ENCODE data around the gene ADIPOR1.
"Not testable (repeated sequence)": the region's sequence is repeated elsewhere in the genome, so short reads cannot be mapped to it uniquely, and the experiment has no call there.

Gene ADIPOR1

GRCh38 chr1:202932476-202932875 is 25.6 kb downstream of the ADIPOR1 start:
- TF ChIP-seq CTCF (IDR thresholded peaks at IDR 0.05), result no peak
- H3K4me3 ChIP-seq (ENCODE audit: low read depth in 1 of 2, low read length in 1 of 2), result no peak overlapping the region
- H3K27me3 ChIP-seq, result peaks cover 19% of the 10 kb centered on the region
- H3K4me1 ChIP-seq (ENCODE audit: control insufficient read depth in 1 of 2, insufficient read depth in 1 of 2, low read depth in 1 of 2, low read length in 1 of 2), result peaks cover 0 to 3% of the 10 kb centered on the region in 2 experiments
- H3K9me3 ChIP-seq, result no peaks in the 10 kb centered on the region
- H3K36me3 ChIP-seq, result no peaks in the 10 kb centered on the region
- no peak overlapping the region for H3K27ac ChIP-seq

GRCh38 chr1:202926581-202927491 is 31.3 kb downstream of the ADIPOR1 start, which contains the start of gene KLHL12:
Gene KLHL12, minus strand, starts transcription at chr1:202927234. Its CDS starts 2,072 bp downstream, at chr1:202925162.
- peaks cover 16% of the 10 kb centered on the region for H3K27me3 ChIP-seq
- peak; percentile 64 for TF ChIP-seq CTCF (IDR thresholded peaks at IDR 0.05)
- H3K27ac ChIP-seq, result peak within 1 kb of the TSS; percentile 99
- peaks cover 11% of the 10 kb centered on the region for H3K36me3 ChIP-seq
- no peaks in the 10 kb centered on the region for H3K9me3 ChIP-seq
- H3K4me1 ChIP-seq (ENCODE audit: control insufficient read depth in 1 of 2, insufficient read depth in 1 of 2, low read depth in 1 of 2, low read length in 1 of 2), result peaks cover 7 to 11% of the 10 kb centered on the region in 2 experiments
- peak within 1 kb of the TSS; percentile 97 to 99 for H3K4me3 ChIP-seq (ENCODE audit: low read depth in 1 of 2, low read length in 1 of 2)

- H3K36me3 ChIP-seq, result peaks cover 23% of the 10 kb centered on the region
- H3K4me1 ChIP-seq (ENCODE audit: control insufficient read depth in 1 of 2, insufficient read depth in 1 of 2, low read depth in 1 of 2, low read length in 1 of 2), result peaks cover 7 to 11% of the 10 kb centered on the region in 2 experiments
- no peaks in the 10 kb centered on the region for H3K9me3 ChIP-seq
- no peak overlapping the region for H3K4me3 ChIP-seq (ENCODE audit: low read depth in 1 of 2, low read length in 1 of 2)
- H3K27me3 ChIP-seq, result no peaks in the 10 kb centered on the region
- H3K27ac ChIP-seq, result no peak overlapping the region
- TF ChIP-seq CTCF (IDR thresholded peaks at IDR 0.05), result no peak
Observed at GRCh38 chr1:202923533-202923932, 34.6 kb downstream of the ADIPOR1 start.

- Histone ChIP-seq H3K4me3 (ENCODE audit: low read depth in 1 of 2, low read length in 1 of 2) (no peak overlapping the region), H3K36me3 (peaks cover 57% of the 10 kb centered on the region), H3K27me3 (no peaks in the 10 kb centered on the region), H3K27ac (no peak overlapping the region), H3K4me1 (ENCODE audit: control insufficient read depth in 1 of 2, insufficient read depth in 1 of 2, low read depth in 1 of 2, low read length in 1 of 2) (no peaks in the 10 kb centered on the region), H3K9me3 (no peaks in the 10 kb centered on the region)
- no peak for TF ChIP-seq CTCF (IDR thresholded peaks at IDR 0.05)
Observed at GRCh38 chr1:202919615-202920014, 38.5 kb downstream of the ADIPOR1 start.

- H3K36me3 ChIP-seq, result peaks cover 91% of the 10 kb centered on the region
- no peak overlapping the region for H3K4me3 ChIP-seq (ENCODE audit: low read depth in 1 of 2, low read length in 1 of 2)
- no peaks in the 10 kb centered on the region for H3K27me3 ChIP-seq
- H3K9me3 ChIP-seq, result no peaks in the 10 kb centered on the region
- H3K27ac ChIP-seq, result no peak overlapping the region
- no peaks in the 10 kb centered on the region for H3K4me1 ChIP-seq (ENCODE audit: control insufficient read depth in 1 of 2, insufficient read depth in 1 of 2, low read depth in 1 of 2, low read length in 1 of 2)
- no peak for TF ChIP-seq CTCF (IDR thresholded peaks at IDR 0.05)
Observed at GRCh38 chr1:202915146-202915545, 43.0 kb downstream of the ADIPOR1 start.

- not testable (repeated sequence) for H3K9me3 ChIP-seq; H3K4me1 ChIP-seq (ENCODE audit: control insufficient read depth in 1 of 2, insufficient read depth in 1 of 2, low read depth in 1 of 2, low read length in 1 of 2); H3K4me3 ChIP-seq (ENCODE audit: low read depth in 1 of 2, low read length in 1 of 2); H3K27me3 ChIP-seq; H3K27ac ChIP-seq
- H3K36me3 ChIP-seq, result peaks cover 96% of the 10 kb centered on the region
Observed at GRCh38 chr1:202912476-202912875, 45.6 kb downstream of the ADIPOR1 start.
